ENCODE results near the gene ARR3. TPM values are rescaled to one million over a fixed set of nuclear protein-coding genes. Genes with fewer than 3 reads are reported as not detected.
"Not testable (repeated sequence)": the region's sequence is repeated elsewhere in the genome, so short reads cannot be mapped to it uniquely, and the experiment has no call there.

Gene ARR3
- 1 to 10 TPM in 2 of 12 donors, under 1 TPM in 8, not detected in 2; 0.11 to 1.4 (median 0.32) TPM for polyA plus RNA-seq (ENCODE audit: insufficient read length in 12 of 12)
- long read RNA-seq, donor 1, partial matches to known transcripts = 48 of 91 reads
- long read RNA-seq, donor 1, other reads (novel, unspliced or antisense) = 43 of 91 reads
- long read RNA-seq, donor 2 = 0 reads
- long read RNA-seq, donor 3 = 0 reads
- long read RNA-seq, donor 4 = 0 reads
- long read RNA-seq, donor 5 = 0 reads
- long read RNA-seq, donor 6 = 0 reads
- long read RNA-seq, donor 7 = 0 reads
- long read RNA-seq, donor 8, partial matches to known transcripts = 39 of 85 reads
- long read RNA-seq, donor 8, other reads (novel, unspliced or antisense) = 46 of 85 reads
- long read RNA-seq, donor 9 = 0 reads
- long read RNA-seq, donor 10 = 0 reads
- long read RNA-seq, donor 11 = 0 reads

DNA sequence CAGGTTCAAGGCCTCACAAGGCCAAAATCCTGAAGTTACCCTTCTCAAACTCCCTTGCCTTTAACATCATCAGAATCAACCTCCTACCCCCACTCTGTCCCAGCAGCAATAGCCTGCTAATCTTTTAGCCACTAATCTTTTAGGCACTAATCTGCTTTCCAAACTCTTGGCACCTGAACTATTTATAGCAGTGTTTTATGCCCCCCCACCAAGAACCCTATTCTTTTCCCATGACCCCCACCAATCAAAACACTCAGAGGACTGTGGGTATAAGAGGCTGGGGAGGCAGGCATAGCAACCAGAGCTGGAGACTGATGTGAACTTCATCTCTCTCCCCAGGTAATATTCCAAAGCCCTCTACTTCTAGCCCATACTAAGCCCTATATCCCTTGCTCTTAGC, at the start of gene ARR3:
Gene ARR3 (plus strand): TSS at position 301 of the 400 bp plus-strand sequence. CDS start 1,052 bp downstream, outside the sequence.
- no peak for DNase-seq

DNA sequence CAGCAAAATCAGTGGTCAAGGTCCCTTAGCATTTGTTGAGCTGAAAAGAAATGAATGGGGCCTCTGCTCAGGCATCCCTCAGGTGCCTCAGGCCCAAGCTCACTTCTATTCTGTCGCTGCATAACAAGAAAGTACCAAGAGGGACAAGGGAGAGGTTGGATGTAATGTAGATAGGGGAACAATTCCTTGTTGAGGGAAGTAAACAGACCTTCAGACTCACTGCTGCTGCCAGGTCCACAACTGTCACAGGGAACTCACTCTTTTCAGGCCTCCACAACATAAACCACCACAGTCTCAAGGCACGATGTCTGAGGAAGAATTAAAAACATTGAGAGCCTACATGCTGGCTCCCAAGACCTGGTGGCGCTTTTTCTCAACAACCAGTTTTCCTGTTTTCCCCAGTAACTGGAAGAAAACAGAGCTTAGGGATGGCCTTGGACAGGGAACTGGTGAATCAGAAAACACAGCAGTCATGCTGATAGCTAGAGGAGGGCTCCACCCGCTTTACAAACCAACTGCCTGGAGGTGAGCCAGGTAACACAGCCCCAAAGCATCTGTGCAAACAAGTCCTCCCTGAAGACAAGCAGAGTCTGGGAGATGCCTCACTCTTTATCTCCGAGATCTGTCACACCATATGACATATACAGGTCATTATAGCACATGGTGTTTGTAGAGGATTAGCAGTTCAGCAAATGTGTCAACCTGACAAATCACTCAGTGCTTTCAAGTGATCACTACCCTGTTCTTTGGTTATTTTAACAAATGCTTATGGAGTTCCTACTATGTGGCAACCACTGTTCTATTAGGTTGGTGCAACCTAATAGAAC, 48.0 kb upstream of the ARR3 start:
- DNase-seq = no peak

DNA sequence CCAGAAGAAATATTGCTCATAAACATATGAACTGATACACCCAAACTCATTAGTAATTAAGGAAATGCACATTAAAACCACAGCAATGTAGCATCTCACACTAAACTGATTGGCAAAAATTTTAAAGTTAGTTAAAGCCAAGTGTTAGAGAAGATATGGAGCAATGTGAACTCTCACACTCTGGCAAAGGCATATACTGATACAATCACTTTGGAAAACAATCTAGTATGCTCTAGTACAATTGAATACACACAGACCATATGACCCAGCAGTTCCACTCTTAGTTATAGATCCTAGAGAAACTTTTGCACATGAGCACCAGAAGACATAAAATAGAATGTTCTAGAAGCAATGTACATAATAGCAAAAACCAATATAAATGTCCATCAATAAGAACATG, 42.1 kb upstream of the ARR3 start:
- no peak for DNase-seq

GRCh38 chrX:70226687-70227086, 41.4 kb upstream of the ARR3 start:
- DNase-seq = no peak

- no peak for DNase-seq
These were observed 36.5 kb upstream of the ARR3 start for GRCh38 chrX:70231666-70232065.

GRCh38 chrX:70234355-70234754, 33.8 kb upstream of the ARR3 start, which contains the start of gene AWAT1:
Gene AWAT1, plus strand, starts transcription at chrX:70234655. Its CDS starts 41 bp downstream, at chrX:70234696.
- no peak for DNase-seq

DNA sequence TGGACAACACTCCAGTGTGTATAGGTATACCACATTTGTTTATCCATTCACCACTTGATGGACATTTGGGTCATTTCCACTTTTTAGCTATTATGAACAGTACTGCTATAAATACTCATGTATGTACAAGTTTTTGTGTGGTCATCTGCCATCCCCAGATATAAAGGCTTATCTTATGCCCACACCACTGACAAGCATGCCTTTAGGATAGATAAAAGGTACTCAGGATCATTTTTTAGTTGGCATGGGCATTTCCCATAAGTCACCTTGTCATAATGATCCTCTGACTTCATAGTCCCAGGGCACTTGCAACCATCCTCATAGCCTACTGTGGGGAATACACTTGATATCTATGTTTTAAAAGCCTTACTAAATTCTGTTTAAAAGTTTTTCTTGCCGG, 27.4 kb upstream of the ARR3 start:
- DNase-seq = no peak

DNA sequence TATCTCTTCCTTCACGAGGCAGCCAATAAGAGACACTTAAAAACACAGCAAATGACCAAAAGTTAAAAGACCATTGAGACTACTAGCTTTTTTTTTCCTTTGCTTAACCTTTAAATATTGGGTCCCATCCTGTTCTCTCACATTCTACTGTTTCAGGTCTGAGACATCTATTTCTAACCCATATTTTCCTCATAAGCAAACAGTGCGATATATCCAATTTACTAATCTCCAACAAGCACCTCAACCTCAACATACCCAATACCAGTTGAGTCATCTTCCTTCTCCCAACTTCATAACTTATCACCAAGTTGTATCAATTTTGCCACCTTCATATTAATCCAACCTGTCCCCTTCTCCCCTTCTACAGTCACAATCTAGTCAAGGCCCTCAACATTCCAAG, 26.6 kb upstream of the ARR3 start:
- DNase-seq = no peak

- not testable (repeated sequence) for DNase-seq
These were observed 24.5 kb upstream of the ARR3 start for GRCh38 chrX:70243601-70244000.

- DNase-seq = no peak
These were observed 23.3 kb upstream of the ARR3 start for GRCh38 chrX:70244881-70245280.

DNA sequence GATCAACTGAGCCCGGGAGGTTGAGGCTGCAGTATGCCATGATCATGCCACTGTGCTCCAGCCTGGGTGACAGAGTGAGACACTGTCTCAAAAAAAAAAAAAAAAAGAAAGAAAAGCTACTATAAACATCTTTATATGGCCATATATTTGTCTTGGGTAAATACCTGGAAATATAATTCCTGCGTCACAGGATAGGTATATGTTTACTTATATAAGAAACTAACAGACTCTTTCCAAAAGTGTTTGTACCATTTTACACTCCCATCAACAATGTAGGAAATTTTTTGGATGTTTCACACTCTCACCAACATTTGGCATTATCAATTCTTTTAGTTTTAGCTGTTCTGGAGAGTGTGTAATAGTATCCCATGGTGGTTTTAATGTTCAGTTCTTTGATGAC, 20.9 kb upstream of the ARR3 start:
- no peak for DNase-seq

DNA sequence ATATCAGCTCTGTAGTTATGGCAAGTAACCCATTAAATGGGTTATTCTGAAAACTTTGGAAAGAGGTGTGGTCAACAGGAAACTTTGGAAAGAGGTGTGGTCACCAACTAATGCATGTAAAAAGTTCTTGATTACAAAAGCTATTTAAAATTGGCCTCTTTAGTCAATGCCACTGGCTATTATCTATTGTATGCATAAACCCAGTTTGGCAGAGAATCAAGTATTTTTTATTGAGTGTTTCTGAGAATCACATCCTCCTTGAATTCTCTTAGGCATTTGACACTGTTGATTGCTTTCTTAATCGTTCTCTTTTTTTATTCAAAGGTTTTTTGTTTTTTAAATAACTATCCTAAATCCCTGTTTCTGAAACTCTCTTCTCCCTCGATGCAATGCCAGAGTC, 15.6 kb upstream of the ARR3 start:
- no peak for DNase-seq

DNA sequence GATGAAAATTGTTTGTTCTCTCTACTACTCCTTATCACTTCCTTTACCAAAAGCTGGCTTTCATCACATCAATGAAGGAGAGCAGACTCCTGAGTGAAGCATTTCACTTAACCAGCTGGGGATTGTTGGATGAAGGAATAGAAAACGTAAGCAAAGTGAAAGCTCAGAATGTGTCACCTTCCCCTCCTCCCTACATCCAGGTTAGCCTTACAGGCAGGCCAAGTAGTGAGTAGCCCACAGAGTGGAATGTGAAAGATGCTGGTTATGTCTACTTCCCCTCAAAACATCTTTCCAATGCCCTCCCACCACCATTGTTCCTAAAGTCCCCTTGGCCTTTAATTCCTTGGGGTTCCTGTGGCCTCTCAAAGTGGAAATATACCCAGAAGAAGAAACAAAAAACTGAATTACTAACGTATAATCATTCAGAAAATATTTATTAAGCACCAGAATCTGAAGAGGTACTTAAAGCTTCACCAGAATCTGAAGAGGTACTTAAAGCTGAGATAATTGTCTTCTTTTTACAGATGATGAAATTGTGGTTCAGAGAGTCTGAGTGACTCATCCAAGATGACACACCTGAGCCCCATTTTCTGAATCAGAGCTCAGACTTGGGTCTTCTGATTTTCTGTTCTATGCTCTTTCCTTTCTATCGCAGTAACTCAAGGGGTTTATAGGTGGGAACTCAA, 14.6 kb upstream of the ARR3 start:
- no peak for DNase-seq

DNA sequence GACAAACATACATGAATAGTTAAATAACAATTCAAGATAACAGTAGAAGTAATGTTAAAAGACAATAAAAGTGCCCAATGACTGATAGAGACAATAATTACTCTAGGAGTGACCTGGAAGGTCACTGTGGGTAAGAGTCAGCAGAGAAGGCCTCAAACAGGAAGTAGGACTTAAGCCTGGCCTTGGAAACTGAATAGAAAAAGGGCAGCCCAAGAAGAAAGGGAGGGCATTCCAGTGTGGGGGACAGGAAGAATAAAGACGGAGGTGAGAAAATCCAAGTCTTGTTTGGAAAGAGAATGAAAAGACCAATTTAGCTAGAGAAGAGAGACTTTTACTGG, 14.1 kb upstream of the ARR3 start:
- DNase-seq = no peak

DNA sequence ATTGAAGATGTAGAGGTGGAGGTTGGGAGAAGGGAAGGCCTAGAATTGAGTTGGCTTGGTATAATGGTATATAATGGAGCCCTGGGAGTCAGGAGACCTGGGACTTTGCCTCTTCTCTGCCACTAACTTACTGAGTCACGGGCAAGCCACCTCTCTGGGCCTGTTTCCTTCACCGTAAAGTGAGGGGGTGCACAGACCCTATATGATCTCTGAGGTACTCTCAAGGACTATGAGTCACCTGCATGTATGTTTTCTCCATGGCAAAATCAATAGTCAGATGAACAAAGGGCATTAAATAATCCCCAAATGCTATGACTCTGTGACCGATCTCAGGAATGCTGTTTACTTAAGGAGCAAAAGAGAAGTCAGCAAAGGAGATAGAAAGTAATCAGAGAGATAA, 13.2 kb upstream of the ARR3 start:
- DNase-seq = no peak

DNA sequence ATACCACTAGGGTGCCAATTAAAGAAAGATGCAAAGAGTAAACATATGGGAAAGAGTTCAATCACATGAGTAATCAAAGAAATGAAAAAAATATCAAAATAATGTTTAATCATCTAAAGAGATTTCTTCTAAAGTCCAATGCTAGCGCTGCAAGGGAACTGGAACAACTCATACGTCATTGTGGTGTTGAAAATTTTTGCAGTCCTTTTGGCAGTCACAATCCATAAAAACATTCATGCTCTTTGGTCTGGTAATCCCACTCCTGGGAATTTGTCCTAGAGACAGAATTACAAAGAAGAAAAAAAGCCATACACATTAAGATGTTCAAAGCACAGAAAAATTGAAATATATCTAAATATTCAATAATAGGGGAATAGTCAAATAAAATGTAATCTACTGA, 12.7 kb upstream of the ARR3 start:
- no peak for DNase-seq

- no peak for DNase-seq
These were observed 10.5 kb upstream of the ARR3 start for GRCh38 chrX:70257423-70258288.

- no peak for DNase-seq
These were observed 8.0 kb upstream of the ARR3 start, which contains the start of gene P2RY4 for GRCh38 chrX:70260104-70260503. Gene P2RY4, minus strand, starts transcription at chrX:70260204. Its CDS starts 580 bp downstream, at chrX:70259624.

DNA sequence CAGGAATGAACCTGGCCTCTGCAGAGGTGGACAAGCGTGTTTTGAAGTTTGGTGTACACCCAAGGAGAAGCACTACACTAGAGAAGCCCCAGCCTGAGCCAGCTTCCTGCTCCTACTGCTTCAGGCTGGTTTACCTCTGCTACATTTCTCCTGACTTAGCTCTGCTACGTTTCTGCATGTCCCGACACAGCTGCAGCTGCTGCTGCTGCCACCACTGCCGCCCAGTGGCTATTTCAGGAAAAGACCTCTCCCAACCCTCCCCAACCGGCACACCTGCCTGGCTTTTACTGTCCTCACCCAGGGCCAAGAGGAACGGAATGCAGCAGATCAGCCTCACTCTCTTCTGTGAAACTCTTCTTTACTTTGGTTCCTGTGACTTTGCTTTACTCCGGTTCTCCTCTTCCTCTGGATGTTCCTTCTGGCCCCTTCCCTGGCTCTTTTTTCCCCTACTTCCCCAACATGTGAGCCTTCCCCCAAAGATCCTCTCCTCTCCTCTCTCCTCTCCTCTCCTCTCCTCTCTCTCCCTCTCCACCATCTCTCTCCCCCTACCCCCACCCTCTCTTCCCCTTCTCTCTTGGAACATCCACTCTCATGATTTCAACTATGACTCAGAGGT, 5.1 kb upstream of the ARR3 start:
- DNase-seq = no peak

- DNase-seq = no peak
These were observed 3.4 kb upstream of the ARR3 start for GRCh38 chrX:70264784-70265183.

- not testable (repeated sequence) for DNase-seq
These were observed 5.9 kb downstream of the ARR3 start for GRCh38 chrX:70274029-70274428.
